ENCODE measurements around the gene SLC4A5.
"Not testable (repeated sequence)": the region's sequence is repeated elsewhere in the genome, so short reads cannot be mapped to it uniquely, and the experiment has no call there.

The SLC4A5 gene

GRCh38 chr2:74367789-74368188 lies 24.6 kb upstream of the SLC4A5 start:
- Histone ChIP-seq H3K36me3 (ENCODE audit: control insufficient read depth in 2 of 2, insufficient read depth in 2 of 2, low read length in 2 of 2) (peaks cover 80 to 81% of the 10 kb centered on the region in 2 donors), H3K27ac (ENCODE audit: low read length) (no peak overlapping the region), H3K4me3 (ENCODE audit: low read length in 2 of 2) (no peak overlapping the region), H3K27me3 (ENCODE audit: control insufficient read depth in 1 of 2, insufficient read depth in 2 of 2, low read length in 2 of 2) (no peaks in the 10 kb centered on the region), H3K9me3 (ENCODE audit: control insufficient read depth in 2 of 2, low read length in 2 of 2) (no peaks in the 10 kb centered on the region), H3K9ac (ENCODE audit: low read length in 2 of 2) (no peak overlapping the region), H3K4me1 (ENCODE audit: control insufficient read depth, insufficient read depth, low read length) (peaks cover 10% of the 10 kb centered on the region)

GRCh38 chr2:74366036-74366435 lies 22.8 kb upstream of the SLC4A5 start:
- H3K4me1 ChIP-seq (ENCODE audit: control insufficient read depth, insufficient read depth, low read length) = peaks cover 6% of the 10 kb centered on the region
- no peaks in the 10 kb centered on the region for H3K27me3 ChIP-seq (ENCODE audit: control insufficient read depth in 1 of 2, insufficient read depth in 2 of 2, low read length in 2 of 2)
- no peak overlapping the region for H3K9ac ChIP-seq (ENCODE audit: low read length in 2 of 2)
- peaks cover 95 to 96% of the 10 kb centered on the region in 2 donors for H3K36me3 ChIP-seq (ENCODE audit: control insufficient read depth in 2 of 2, insufficient read depth in 2 of 2, low read length in 2 of 2)
- H3K4me3 ChIP-seq (ENCODE audit: low read length in 2 of 2) = no peak overlapping the region
- no peaks in the 10 kb centered on the region for H3K9me3 ChIP-seq (ENCODE audit: control insufficient read depth in 2 of 2, low read length in 2 of 2)
- H3K27ac ChIP-seq (ENCODE audit: low read length) = no peak overlapping the region

GRCh38 chr2:74364533-74365505 lies 21.6 kb upstream of the SLC4A5 start:
- Histone ChIP-seq H3K36me3 (ENCODE audit: control insufficient read depth in 2 of 2, insufficient read depth in 2 of 2, low read length in 2 of 2) (peaks cover 95 to 96% of the 10 kb centered on the region in 2 donors), H3K27ac (ENCODE audit: low read length) (no peak overlapping the region), H3K27me3 (ENCODE audit: control insufficient read depth in 1 of 2, insufficient read depth in 2 of 2, low read length in 2 of 2) (no peaks in the 10 kb centered on the region), H3K4me1 (ENCODE audit: control insufficient read depth, insufficient read depth, low read length) (peaks cover 6% of the 10 kb centered on the region), H3K9ac (ENCODE audit: low read length in 2 of 2) (peak overlapping the region in 1 of 2 donors; percentile 21), H3K9me3 (ENCODE audit: control insufficient read depth in 2 of 2, low read length in 2 of 2) (no peaks in the 10 kb centered on the region), H3K4me3 (ENCODE audit: low read length in 2 of 2) (no peak overlapping the region)

- Histone ChIP-seq H3K9ac (ENCODE audit: low read length in 2 of 2) (no peak overlapping the region), H3K27me3 (ENCODE audit: control insufficient read depth in 1 of 2, insufficient read depth in 2 of 2, low read length in 2 of 2) (no peaks in the 10 kb centered on the region), H3K36me3 (ENCODE audit: control insufficient read depth in 2 of 2, insufficient read depth in 2 of 2, low read length in 2 of 2) (peaks cover 85 to 87% of the 10 kb centered on the region in 2 donors), H3K27ac (ENCODE audit: low read length) (no peak overlapping the region), H3K9me3 (ENCODE audit: control insufficient read depth in 2 of 2, low read length in 2 of 2) (no peaks in the 10 kb centered on the region), H3K4me1 (ENCODE audit: control insufficient read depth, insufficient read depth, low read length) (peaks cover 4% of the 10 kb centered on the region), H3K4me3 (ENCODE audit: low read length in 2 of 2) (no peak overlapping the region)
Measured at GRCh38 chr2:74361327-74361726, 18.1 kb upstream of the SLC4A5 start.

GRCh38 chr2:74357627-74358026 lies 14.4 kb upstream of the SLC4A5 start:
- H3K27ac ChIP-seq (ENCODE audit: low read length) = no peak overlapping the region
- H3K36me3 ChIP-seq (ENCODE audit: control insufficient read depth in 2 of 2, insufficient read depth in 2 of 2, low read length in 2 of 2) = peaks cover 52 to 55% of the 10 kb centered on the region in 2 donors
- H3K27me3 ChIP-seq (ENCODE audit: control insufficient read depth in 1 of 2, insufficient read depth in 2 of 2, low read length in 2 of 2) = no peaks in the 10 kb centered on the region
- H3K4me1 ChIP-seq (ENCODE audit: control insufficient read depth, insufficient read depth, low read length) = no peaks in the 10 kb centered on the region
- no peaks in the 10 kb centered on the region for H3K9me3 ChIP-seq (ENCODE audit: control insufficient read depth in 2 of 2, low read length in 2 of 2)
- no peak overlapping the region for H3K9ac ChIP-seq (ENCODE audit: low read length in 2 of 2)
- no peak overlapping the region for H3K4me3 ChIP-seq (ENCODE audit: low read length in 2 of 2)

- H3K4me1 ChIP-seq (ENCODE audit: control insufficient read depth, insufficient read depth, low read length) = no peaks in the 10 kb centered on the region
- no peak overlapping the region for H3K9ac ChIP-seq (ENCODE audit: low read length in 2 of 2)
- H3K36me3 ChIP-seq (ENCODE audit: control insufficient read depth in 2 of 2, insufficient read depth in 2 of 2, low read length in 2 of 2) = peaks cover 0 to 2% of the 10 kb centered on the region in 2 donors
- H3K9me3 ChIP-seq (ENCODE audit: control insufficient read depth in 2 of 2, low read length in 2 of 2) = no peaks in the 10 kb centered on the region
- H3K4me3 ChIP-seq (ENCODE audit: low read length in 2 of 2) = no peak overlapping the region
- H3K27ac ChIP-seq (ENCODE audit: low read length) = no peak overlapping the region
- H3K27me3 ChIP-seq (ENCODE audit: control insufficient read depth in 1 of 2, insufficient read depth in 2 of 2, low read length in 2 of 2) = no peaks in the 10 kb centered on the region
Measured at GRCh38 chr2:74349889-74350288, 6.7 kb upstream of the SLC4A5 start.

- Histone ChIP-seq H3K27ac (ENCODE audit: low read length) (no peak overlapping the region), H3K36me3 (ENCODE audit: control insufficient read depth in 2 of 2, insufficient read depth in 2 of 2, low read length in 2 of 2) (no peaks in the 10 kb centered on the region), H3K4me1 (ENCODE audit: control insufficient read depth, insufficient read depth, low read length) (no peaks in the 10 kb centered on the region), H3K9ac (ENCODE audit: low read length in 2 of 2) (no peak overlapping the region), H3K9me3 (ENCODE audit: control insufficient read depth in 2 of 2, low read length in 2 of 2) (no peaks in the 10 kb centered on the region), H3K27me3 (ENCODE audit: control insufficient read depth in 1 of 2, insufficient read depth in 2 of 2, low read length in 2 of 2) (no peaks in the 10 kb centered on the region), H3K4me3 (ENCODE audit: low read length in 2 of 2) (no peak overlapping the region)
Measured at GRCh38 chr2:74347742-74348141, 4.5 kb upstream of the SLC4A5 start.

GRCh38 chr2:74347303-74347702 lies 4.1 kb upstream of the SLC4A5 start:
- Histone ChIP-seq H3K4me3 (ENCODE audit: low read length in 2 of 2) (no peak overlapping the region), H3K9ac (ENCODE audit: low read length in 2 of 2) (no peak overlapping the region), H3K9me3 (ENCODE audit: control insufficient read depth in 2 of 2, low read length in 2 of 2) (no peaks in the 10 kb centered on the region), H3K4me1 (ENCODE audit: control insufficient read depth, insufficient read depth, low read length) (no peaks in the 10 kb centered on the region), H3K27me3 (ENCODE audit: control insufficient read depth in 1 of 2, insufficient read depth in 2 of 2, low read length in 2 of 2) (no peaks in the 10 kb centered on the region), H3K36me3 (ENCODE audit: control insufficient read depth in 2 of 2, insufficient read depth in 2 of 2, low read length in 2 of 2) (no peaks in the 10 kb centered on the region), H3K27ac (ENCODE audit: low read length) (no peak overlapping the region)

GRCh38 chr2:74345272-74345943 lies 2.2 kb upstream of the SLC4A5 start:
- no peak overlapping the region for H3K9ac ChIP-seq (ENCODE audit: low read length in 2 of 2)
- H3K27ac ChIP-seq (ENCODE audit: low read length) = no peak overlapping the region
- no peaks in the 10 kb centered on the region for H3K36me3 ChIP-seq (ENCODE audit: control insufficient read depth in 2 of 2, insufficient read depth in 2 of 2, low read length in 2 of 2)
- H3K4me3 ChIP-seq (ENCODE audit: low read length in 2 of 2) = no peak overlapping the region
- no peaks in the 10 kb centered on the region for H3K9me3 ChIP-seq (ENCODE audit: control insufficient read depth in 2 of 2, low read length in 2 of 2)
- H3K27me3 ChIP-seq (ENCODE audit: control insufficient read depth in 1 of 2, insufficient read depth in 2 of 2, low read length in 2 of 2) = no peaks in the 10 kb centered on the region
- no peaks in the 10 kb centered on the region for H3K4me1 ChIP-seq (ENCODE audit: control insufficient read depth, insufficient read depth, low read length)

- not testable (repeated sequence) for H3K4me1 ChIP-seq (ENCODE audit: control insufficient read depth, insufficient read depth, low read length); H3K9ac ChIP-seq (ENCODE audit: low read length in 2 of 2); H3K9me3 ChIP-seq (ENCODE audit: control insufficient read depth in 2 of 2, low read length in 2 of 2); H3K27me3 ChIP-seq (ENCODE audit: control insufficient read depth in 1 of 2, insufficient read depth in 2 of 2, low read length in 2 of 2); H3K27ac ChIP-seq (ENCODE audit: low read length); H3K4me3 ChIP-seq (ENCODE audit: low read length in 2 of 2); H3K36me3 ChIP-seq (ENCODE audit: control insufficient read depth in 2 of 2, insufficient read depth in 2 of 2, low read length in 2 of 2)
Measured at GRCh38 chr2:74336227-74336626, 7.0 kb downstream of the SLC4A5 start.

- Histone ChIP-seq H3K4me1 (ENCODE audit: control insufficient read depth, insufficient read depth, low read length) (no peaks in the 10 kb centered on the region), H3K27ac (ENCODE audit: low read length) (no peak overlapping the region), H3K9me3 (ENCODE audit: control insufficient read depth in 2 of 2, low read length in 2 of 2) (no peaks in the 10 kb centered on the region), H3K27me3 (ENCODE audit: control insufficient read depth in 1 of 2, insufficient read depth in 2 of 2, low read length in 2 of 2) (no peaks in the 10 kb centered on the region), H3K4me3 (ENCODE audit: low read length in 2 of 2) (no peak overlapping the region), H3K9ac (ENCODE audit: low read length in 2 of 2) (no peak overlapping the region), H3K36me3 (ENCODE audit: control insufficient read depth in 2 of 2, insufficient read depth in 2 of 2, low read length in 2 of 2) (peaks cover 3 to 15% of the 10 kb centered on the region in 2 donors)
Measured at GRCh38 chr2:74334931-74335333, 8.3 kb downstream of the SLC4A5 start.
